HG02885 (cell line): Measurements from ENCODE around the gene ARR3.
"Not testable (repeated sequence)": the region's sequence is repeated elsewhere in the genome, so short reads cannot be mapped to it uniquely, and the experiment has no call there.

ENCODE experiments used
- ATAC-seq: cut with Tn5 transposase; IDR thresholded peaks from one replicate; pipeline ENCODE4 v1.9.1; 2021; ENCODE audit warnings: mild to moderate bottlenecking; ENCODE audit not compliant: unreplicated experiment, poor library complexity

ARR3 gene

GRCh38 chrX:70274029-70274428 lies 5.9 kb downstream of the ARR3 start:
- ATAC-seq, result not testable (repeated sequence)

- ATAC-seq, result no peak
Observed at GRCh38 chrX:70279081-70279480, 10.9 kb downstream of the ARR3 start.

- no peak for ATAC-seq
Observed at GRCh38 chrX:70280573-70280972, 12.4 kb downstream of the ARR3 start.

GRCh38 chrX:70281951-70282350 lies 13.8 kb downstream of the ARR3 start, which contains the start of gene RAB41:
TSS of gene RAB41 (plus strand) at chrX:70282172. CDS start at chrX:70282218, 46 bp downstream.
- no peak for ATAC-seq

GRCh38 chrX:70289168-70289792 lies 21.1 kb downstream of the ARR3 start:
- peak; percentile 16 for ATAC-seq

GRCh38 chrX:70289793-70290770 lies 21.9 kb downstream of the ARR3 start, which contains the start of the genes KIF4A and PDZD11:
TSS of gene KIF4A (plus strand) at chrX:70290104. CDS start at chrX:70290459, 355 bp downstream.
TSS of gene PDZD11 (minus strand) at chrX:70289927. CDS start at chrX:70289341, 586 bp downstream.
- ATAC-seq, result peak; percentile 97

- ATAC-seq, result no peak
Observed at GRCh38 chrX:70292788-70293187, 24.7 kb downstream of the ARR3 start.

GRCh38 chrX:70293621-70294020 lies 25.5 kb downstream of the ARR3 start:
- no peak for ATAC-seq

GRCh38 chrX:70301716-70302115 lies 33.6 kb downstream of the ARR3 start:
- no peak for ATAC-seq

- no peak for ATAC-seq
Observed at GRCh38 chrX:70313503-70313902, 45.4 kb downstream of the ARR3 start.

- ATAC-seq, result no peak
Observed at GRCh38 chrX:70322784-70323183, 54.6 kb downstream of the ARR3 start.

- not testable (repeated sequence) for ATAC-seq
Observed at GRCh38 chrX:70323628-70324027, 55.5 kb downstream of the ARR3 start.

- no peak for ATAC-seq
Observed at GRCh38 chrX:70324326-70324725, 56.2 kb downstream of the ARR3 start.

- ATAC-seq, result no peak
Observed at GRCh38 chrX:70331161-70331560, 63.0 kb downstream of the ARR3 start.
